ENCODE results near the gene SLC9A8. TPM values are rescaled to one million over a fixed set of nuclear protein-coding genes. Genes with fewer than 3 reads are reported as not detected.

Gene SLC9A8
- total RNA-seq, 1 experiment from 2014 or later: 6.7 TPM

GRCh38 chr20:49906615-49907154, 94.1 kb downstream of the SLC9A8 start:
- no peak for DNase-seq (ENCODE audit: low read depth, low spot score)
- ChIA-PET RAD21 (ENCODE audit: low non-redundant PET in 1 of 2, low total read pairs in 2 of 2, uncharacterized antibody in 2 of 2, unreplicated experiment in 2 of 2) (no interaction called here), CTCF (no interaction called here), POLR2A (no interaction called here)
- no TSS peak for BruUV-seq (replicated peaks)
- Histone ChIP-seq H3K9me2 (ENCODE audit: insufficient read depth) (no peaks in the 10 kb centered on the region), H3K9me3 (ENCODE audit: control insufficient read depth in 1 of 2, insufficient read depth in 1 of 2, low read depth in 1 of 2, low read length in 2 of 2) (no peaks in the 10 kb centered on the region), H3K79me2 (ENCODE audit: insufficient read depth, low read length) (peaks cover 24% of the 10 kb centered on the region), H3K36me3 (ENCODE audit: control insufficient read depth in 1 of 2, insufficient read depth in 2 of 2, low read length in 2 of 2) (peaks cover 7 to 20% of the 10 kb centered on the region in 2 experiments; a peak in 2 of 4 replicates), H4K20me1 (ENCODE audit: insufficient read depth) (0 out of 2 replicates have a peak, but pooled peaks cover 3% of the 10 kb centered on the region), H2AFZ (ENCODE audit: low read depth, low read length, poor library complexity, severe bottlenecking) (no peak overlapping the region), H3K4me2 (ENCODE audit: low read length) (no peak overlapping the region), H3K9ac (ENCODE audit: low read length) (no peak overlapping the region), H3K27me3 (ENCODE audit: insufficient read depth, low read length) (no peaks in the 10 kb centered on the region), H3K4me3 (replicated peaks in 1 of 2; ENCODE audit: low read depth in 1 of 2, low read length in 2 of 2) (no peak overlapping the region), H3K4me1 (ENCODE audit: control insufficient read depth in 1 of 2, insufficient read depth in 2 of 2, low read length in 2 of 2) (no peaks in the 10 kb centered on the region), H3K27ac (ENCODE audit: low read depth, low read length) (no peak overlapping the region)
- intact Hi-C loops (cut with micrococcal nuclease): no loop called here
- no peak for TF ChIP-seq RAD21 (IDR thresholded peaks at IDR 0.05; ENCODE audit: low read depth)
- TF ChIP-seq EZH2phosphoT487 (IDR thresholded peaks at IDR 0.05; ENCODE audit: borderline replicate concordance): no peak
- TF ChIP-seq TCF7L2 (IDR thresholded peaks at IDR 0.05; ENCODE audit: borderline replicate concordance, extremely low read depth, insufficient read depth, insufficient read length): no peak
- TF ChIP-seq ZNF274 (IDR thresholded peaks at IDR 0.05; ENCODE audit: low read depth, low read length): no peak
- no peak for TF ChIP-seq CBX3 (IDR thresholded peaks at IDR 0.05; ENCODE audit: low read depth)
- no peak for ATAC-seq

- ChIA-PET CTCF (no interaction called here), RAD21 (ENCODE audit: low non-redundant PET in 1 of 2, low total read pairs in 2 of 2, uncharacterized antibody in 2 of 2, unreplicated experiment in 2 of 2) (no interaction called here), POLR2A (no interaction called here)
- Histone ChIP-seq H3K9ac (ENCODE audit: low read length) (no peak overlapping the region), H3K27me3 (ENCODE audit: insufficient read depth, low read length) (no peaks in the 10 kb centered on the region), H4K20me1 (ENCODE audit: insufficient read depth) (0 out of 2 replicates have a peak, but pooled peaks cover 3% of the 10 kb centered on the region), H3K4me1 (ENCODE audit: control insufficient read depth in 1 of 2, insufficient read depth in 2 of 2, low read length in 2 of 2) (no peaks in the 10 kb centered on the region), H3K4me3 (replicated peaks in 1 of 2; ENCODE audit: low read depth in 1 of 2, low read length in 2 of 2) (no peak overlapping the region), H3K27ac (ENCODE audit: low read depth, low read length) (no peak overlapping the region), H3K4me2 (ENCODE audit: low read length) (no peak overlapping the region), H3K79me2 (ENCODE audit: insufficient read depth, low read length) (peaks cover 33% of the 10 kb centered on the region), H3K36me3 (ENCODE audit: control insufficient read depth in 1 of 2, insufficient read depth in 2 of 2, low read length in 2 of 2) (peaks cover 7 to 20% of the 10 kb centered on the region in 2 experiments; a peak in 2 of 4 replicates), H2AFZ (ENCODE audit: low read depth, low read length, poor library complexity, severe bottlenecking) (no peak overlapping the region), H3K9me2 (ENCODE audit: insufficient read depth) (no peaks in the 10 kb centered on the region), H3K9me3 (ENCODE audit: control insufficient read depth in 1 of 2, insufficient read depth in 1 of 2, low read depth in 1 of 2, low read length in 2 of 2) (no peaks in the 10 kb centered on the region)
- intact Hi-C loops (cut with micrococcal nuclease): no loop called here
- no peak for ATAC-seq
- no peak for DNase-seq (ENCODE audit: low read depth, low spot score)
- no peak for TF ChIP-seq ZFX (IDR thresholded peaks at IDR 0.05)
- no peak for TF ChIP-seq SRF (IDR thresholded peaks at IDR 0.05; ENCODE audit: low read depth)
- no peak for TF ChIP-seq CTCF (IDR thresholded peaks at IDR 0.05 in 2 of 3, conservative IDR thresholded peaks at IDR 0.05 in 1 of 3; ENCODE audit: borderline replicate concordance in 1 of 3, insufficient read depth in 1 of 3, low read depth in 2 of 3, low read length in 2 of 3)
- no peak for TF ChIP-seq POLR2A (IDR thresholded peaks at IDR 0.05; ENCODE audit: borderline replicate concordance, extremely low read depth, insufficient read depth, insufficient read length)
- no peak for TF ChIP-seq ATF3 (IDR thresholded peaks at IDR 0.05)
- TF ChIP-seq SP1 (IDR thresholded peaks at IDR 0.05; ENCODE audit: low read depth): no peak
- TF ChIP-seq POLR2AphosphoS5 (IDR thresholded peaks at IDR 0.05; ENCODE audit: low read depth, low read length): no peak
- no peak for TF ChIP-seq ZBTB33 (IDR thresholded peaks at IDR 0.05; ENCODE audit: extremely low read depth, insufficient replicate concordance, low read length)
- no peak for TF ChIP-seq JUND (IDR thresholded peaks at IDR 0.05)
- TF ChIP-seq SIN3A (IDR thresholded peaks at IDR 0.05; ENCODE audit: low read depth): no peak
- TF ChIP-seq RAD21 (IDR thresholded peaks at IDR 0.05; ENCODE audit: low read depth): no peak
- BruUV-seq (replicated peaks): no TSS peak
Measured at GRCh38 chr20:49907405-49908257, 95.0 kb downstream of the SLC9A8 start.
